BE2C (cell line): ENCODE results near the gene GABBR2.

Experiments
- DNase-seq: peaks from one replicate; pipeline ENCODE4 v3.0.0-alpha.2; 2020
- H3K27me3 ChIP-seq: fragments of 250-450 bp; sonication (Bioruptor Pico); 2 replicates; pipeline ENCODE4 v1.5.1; 2020; ENCODE audit warnings: mild to moderate bottlenecking
- H3K36me3 ChIP-seq: fragments of 250-450 bp; sonication (Bioruptor Pico); 2 replicates; pipeline ENCODE4 v1.5.1; 2020; ENCODE audit warnings: mild to moderate bottlenecking
- H3K4me1 ChIP-seq: fragments of 250-450 bp; sonication (Bioruptor Pico); 2 replicates; pipeline ENCODE4 v1.5.1; 2020
- H3K4me3 ChIP-seq: 2 replicates; pipeline ENCODE4 v1.5.1; 2011; ENCODE audit warnings: low read depth, low read length
- H3K9me3 ChIP-seq: fragments of 250-450 bp; sonication (Bioruptor Pico); 2 replicates; pipeline ENCODE4 v1.5.1; 2020
- TF ChIP-seq, protein P1 (sequence below): IDR thresholded peaks from 2 replicates; pipeline ENCODE4 v1.5.1; 2012; ENCODE audit warnings: mild to moderate bottlenecking, low read depth, low read length

The GABBR2 gene

DNA sequence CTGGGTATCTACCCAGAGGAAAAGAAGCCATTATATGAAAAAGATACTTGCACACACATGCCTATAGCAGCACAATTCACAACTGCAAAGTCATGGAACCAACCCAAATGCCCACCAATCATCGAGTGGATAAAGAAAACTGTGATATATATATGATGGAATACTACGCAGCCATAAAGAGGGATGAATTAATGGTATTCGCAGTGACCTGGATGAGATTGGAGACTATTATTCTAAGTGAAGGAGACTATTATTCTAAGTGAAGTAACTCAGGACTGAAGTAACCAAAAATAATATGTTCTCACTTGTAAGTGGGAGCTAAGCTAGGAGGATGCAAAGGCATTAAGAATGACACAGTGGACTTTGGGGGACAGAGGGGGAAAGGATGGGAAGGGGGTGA, 30.0 kb upstream of the GABBR2 start:
- H3K9me3 ChIP-seq = no peaks in the 10 kb centered on the region
- no peaks in the 10 kb centered on the region for H3K27me3 ChIP-seq
- H3K36me3 ChIP-seq = no peaks in the 10 kb centered on the region

DNA sequence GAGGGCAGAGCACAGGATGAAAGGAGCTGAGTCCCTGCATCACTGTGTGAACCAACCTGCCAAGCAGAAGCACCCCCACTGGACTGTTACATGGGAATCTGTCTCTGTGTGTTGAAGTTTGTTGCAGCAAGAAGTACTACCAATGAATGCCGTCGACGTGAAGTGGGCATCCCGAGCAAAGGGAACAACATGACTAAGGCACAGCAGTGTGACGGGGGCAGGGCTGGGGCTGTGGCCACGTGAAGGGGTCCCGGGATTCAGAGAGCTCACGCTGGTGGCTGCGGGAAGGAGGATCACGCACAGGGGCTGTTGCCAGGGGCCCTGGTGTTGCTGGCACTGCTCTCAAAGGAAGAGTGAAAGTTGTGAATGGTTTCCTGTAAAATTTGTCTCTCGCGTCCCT, 27.5 kb upstream of the GABBR2 start:
- H3K4me3 ChIP-seq = no peak overlapping the region
- no peaks in the 10 kb centered on the region for H3K36me3 ChIP-seq
- no peak for DNase-seq
- TF ChIP-seq, protein P1, sequence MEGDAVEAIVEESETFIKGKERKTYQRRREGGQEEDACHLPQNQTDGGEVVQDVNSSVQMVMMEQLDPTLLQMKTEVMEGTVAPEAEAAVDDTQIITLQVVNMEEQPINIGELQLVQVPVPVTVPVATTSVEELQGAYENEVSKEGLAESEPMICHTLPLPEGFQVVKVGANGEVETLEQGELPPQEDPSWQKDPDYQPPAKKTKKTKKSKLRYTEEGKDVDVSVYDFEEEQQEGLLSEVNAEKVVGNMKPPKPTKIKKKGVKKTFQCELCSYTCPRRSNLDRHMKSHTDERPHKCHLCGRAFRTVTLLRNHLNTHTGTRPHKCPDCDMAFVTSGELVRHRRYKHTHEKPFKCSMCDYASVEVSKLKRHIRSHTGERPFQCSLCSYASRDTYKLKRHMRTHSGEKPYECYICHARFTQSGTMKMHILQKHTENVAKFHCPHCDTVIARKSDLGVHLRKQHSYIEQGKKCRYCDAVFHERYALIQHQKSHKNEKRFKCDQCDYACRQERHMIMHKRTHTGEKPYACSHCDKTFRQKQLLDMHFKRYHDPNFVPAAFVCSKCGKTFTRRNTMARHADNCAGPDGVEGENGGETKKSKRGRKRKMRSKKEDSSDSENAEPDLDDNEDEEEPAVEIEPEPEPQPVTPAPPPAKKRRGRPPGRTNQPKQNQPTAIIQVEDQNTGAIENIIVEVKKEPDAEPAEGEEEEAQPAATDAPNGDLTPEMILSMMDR = no peak
- no peaks in the 10 kb centered on the region for H3K9me3 ChIP-seq
- H3K4me1 ChIP-seq = peaks cover 7% of the 10 kb centered on the region
- no peaks in the 10 kb centered on the region for H3K27me3 ChIP-seq

More for the DNA sequence above, 30.0 kb upstream of the GABBR2 start:
- peaks cover 7% of the 10 kb centered on the region for H3K4me1 ChIP-seq
- no peak for DNase-seq
- TF ChIP-seq, protein P1 = no peak
- no peak overlapping the region for H3K4me3 ChIP-seq

DNA sequence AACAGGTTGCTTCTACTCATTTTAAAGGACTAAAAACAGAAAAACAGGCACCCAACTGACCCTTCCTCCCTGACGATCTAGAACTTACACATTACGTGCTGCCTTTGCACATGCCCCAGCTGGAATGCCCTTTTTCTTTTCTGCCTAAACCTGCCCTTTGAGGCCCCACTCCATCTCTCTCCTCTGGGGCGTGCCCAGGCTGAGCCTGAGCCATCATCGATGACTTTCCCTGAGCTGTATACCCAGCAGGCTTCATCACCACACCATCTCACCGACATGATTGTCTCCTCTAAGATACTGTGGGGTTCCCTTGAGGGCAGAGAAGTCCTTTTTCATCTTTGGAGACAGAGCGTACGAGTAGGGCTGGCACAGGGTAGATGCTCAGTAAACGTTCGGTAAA, 24.1 kb upstream of the GABBR2 start:
- H3K4me3 ChIP-seq = no peak overlapping the region
- DNase-seq = no peak
- H3K36me3 ChIP-seq = no peaks in the 10 kb centered on the region
- no peaks in the 10 kb centered on the region; the same call in 1 of the 2 replicates for H3K9me3 ChIP-seq
- H3K27me3 ChIP-seq = no peaks in the 10 kb centered on the region
- H3K4me1 ChIP-seq = no peaks in the 10 kb centered on the region
- TF ChIP-seq, protein P1 = no peak

DNA sequence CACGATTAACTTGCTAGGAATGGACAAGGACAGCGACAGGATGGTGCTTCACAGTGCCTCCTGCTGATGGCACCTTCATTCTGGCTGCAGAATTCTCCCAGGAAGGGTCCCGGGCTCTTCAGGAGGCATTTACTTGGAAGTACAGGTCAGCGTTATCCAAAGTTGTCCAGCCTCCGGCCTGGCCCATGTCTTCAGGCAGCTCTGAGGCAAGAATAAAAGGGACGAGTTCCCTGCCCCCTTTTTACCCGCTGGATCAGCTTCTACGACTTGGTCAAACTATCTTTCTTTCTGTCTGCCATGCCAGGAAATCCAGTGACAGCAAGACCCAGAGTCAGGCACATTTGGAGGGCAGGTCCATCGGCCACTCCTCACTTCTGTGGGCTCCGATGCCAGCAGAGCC, 23.4 kb upstream of the GABBR2 start:
- TF ChIP-seq, protein P1 = no peak
- no peaks in the 10 kb centered on the region for H3K36me3 ChIP-seq
- H3K4me1 ChIP-seq = no peaks in the 10 kb centered on the region
- DNase-seq = no peak
- no peaks in the 10 kb centered on the region for H3K27me3 ChIP-seq
- H3K4me3 ChIP-seq = no peak overlapping the region
- H3K9me3 ChIP-seq = no peaks in the 10 kb centered on the region; the same call in 1 of the 2 replicates

DNA sequence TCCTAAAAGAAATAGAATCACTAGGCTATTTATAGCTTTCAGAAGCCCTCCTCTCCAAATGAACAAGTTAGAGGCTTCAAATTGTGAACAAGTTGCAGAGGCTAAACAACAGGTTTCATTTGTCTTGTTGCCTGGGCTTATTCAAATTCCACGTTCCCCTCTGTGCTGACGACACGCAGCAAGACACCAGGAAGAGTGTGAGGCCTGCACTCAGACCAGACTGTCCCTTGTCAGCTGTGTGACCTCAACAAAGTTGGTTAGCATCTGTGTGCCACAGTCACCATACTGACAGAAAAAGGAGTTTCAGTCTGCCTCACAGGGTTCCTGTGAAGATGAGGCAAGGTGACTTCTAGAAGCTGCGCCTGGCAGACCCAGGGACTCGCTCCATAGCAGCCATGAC, 22.1 kb upstream of the GABBR2 start:
- Histone ChIP-seq H3K4me3 (no peak overlapping the region), H3K9me3 (no peaks in the 10 kb centered on the region; the same call in 1 of the 2 replicates), H3K4me1 (no peaks in the 10 kb centered on the region), H3K27me3 (peaks cover 5% of the 10 kb centered on the region; the same call in 1 of the 2 replicates), H3K36me3 (no peaks in the 10 kb centered on the region)
- TF ChIP-seq, protein P1 = no peak
- no peak for DNase-seq

DNA sequence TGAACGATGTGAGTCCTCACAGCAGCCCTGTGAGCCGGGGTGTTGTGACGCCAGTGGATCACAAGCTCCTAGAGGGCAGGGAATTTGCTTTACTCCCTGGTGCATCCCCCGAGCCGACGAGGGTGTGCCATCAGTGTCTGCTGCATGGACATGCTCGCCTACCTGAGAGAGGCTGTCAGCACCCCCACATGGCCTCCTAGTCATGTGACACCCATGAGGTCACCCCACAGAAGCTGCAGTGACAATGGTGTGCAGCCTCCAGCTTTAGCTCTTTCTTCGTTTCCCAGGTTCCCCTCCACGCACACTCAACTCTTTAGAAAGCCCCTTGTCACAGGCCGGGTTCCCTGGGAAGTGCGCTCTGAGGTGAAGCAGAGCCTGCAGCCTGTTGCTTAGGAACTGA, 19.8 kb upstream of the GABBR2 start:
- DNase-seq = no peak
- TF ChIP-seq, protein P1 = no peak
- Histone ChIP-seq H3K27me3 (peaks cover 16% of the 10 kb centered on the region), H3K4me3 (no peak overlapping the region), H3K4me1 (no peaks in the 10 kb centered on the region), H3K9me3 (no peaks in the 10 kb centered on the region; the same call in 1 of the 2 replicates), H3K36me3 (no peaks in the 10 kb centered on the region)
